ENCODE data around the gene RASA3.

RASA3 gene

DNA sequence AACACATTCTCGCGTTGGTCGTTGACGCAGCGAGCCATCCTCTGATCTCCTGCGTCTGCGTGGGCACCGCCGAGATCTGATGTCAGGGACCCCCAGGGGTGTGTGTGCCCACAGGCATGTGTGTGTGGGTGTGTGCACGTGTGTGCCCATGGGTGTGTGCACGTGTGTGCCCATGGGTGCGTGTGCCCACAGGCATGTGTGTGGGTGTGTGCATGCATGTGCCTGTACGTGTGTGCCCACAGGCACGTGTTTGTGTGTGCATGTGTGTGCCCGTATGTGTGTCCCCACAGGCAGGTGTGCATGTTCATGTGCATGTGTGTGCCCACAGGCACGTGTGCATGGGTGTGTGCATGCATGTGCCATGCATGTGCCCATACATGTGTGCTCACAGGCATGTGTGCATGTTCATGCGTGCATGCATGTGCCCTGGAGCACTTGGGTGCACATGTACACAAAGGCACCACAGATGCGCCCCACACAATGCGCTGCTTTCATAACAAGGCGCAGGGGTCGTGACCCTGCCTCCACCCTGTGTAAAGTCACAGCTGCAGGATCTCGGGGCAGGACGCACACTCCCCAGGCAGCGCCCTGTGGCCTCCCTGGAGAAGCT, 77.5 kb downstream of the RASA3 start:
- no peak for DNase-seq (ENCODE audit: low read depth, low spot score)

DNA sequence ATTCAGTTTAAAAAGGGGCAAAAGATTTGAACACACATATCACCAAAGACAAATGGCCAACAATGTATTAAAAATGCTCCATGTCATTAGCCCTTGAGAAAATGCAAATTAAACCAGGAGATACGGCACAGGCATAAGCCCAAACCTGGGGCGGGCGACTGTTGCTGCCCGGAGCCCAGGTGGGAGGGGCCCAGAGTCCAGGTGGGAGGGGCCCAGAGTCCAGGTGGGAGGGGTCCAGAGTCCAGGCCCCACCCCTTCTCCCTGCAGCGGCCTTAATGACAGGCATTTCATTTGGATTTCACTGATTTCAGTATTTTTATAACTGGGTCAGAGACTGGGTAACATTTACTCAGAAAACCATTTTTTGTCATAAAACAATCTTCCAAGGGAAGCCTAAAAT, 78.2 kb downstream of the RASA3 start:
- DNase-seq (ENCODE audit: low read depth, low spot score), result no peak

DNA sequence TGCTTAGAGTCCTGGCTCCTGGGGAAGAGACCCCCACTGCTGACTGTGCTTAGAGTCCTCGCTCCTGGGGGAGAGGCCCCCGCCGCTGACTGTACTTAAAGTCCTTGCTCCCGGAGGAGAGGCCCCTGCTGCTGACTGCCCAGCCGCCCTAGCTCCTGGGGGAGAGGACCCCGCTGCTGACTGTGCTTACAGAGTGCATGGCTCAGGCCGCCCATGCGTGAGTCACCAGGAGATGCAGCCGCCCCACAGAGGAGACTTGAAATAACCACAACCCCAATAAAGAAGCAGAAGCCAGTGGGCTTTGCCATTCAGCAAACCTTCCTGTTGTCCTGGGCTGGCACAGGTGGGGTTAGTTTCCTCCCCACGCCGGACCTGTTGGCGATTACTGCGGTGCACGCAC, 79.4 kb downstream of the RASA3 start:
- DNase-seq (ENCODE audit: low read depth, low spot score), result no peak

DNA sequence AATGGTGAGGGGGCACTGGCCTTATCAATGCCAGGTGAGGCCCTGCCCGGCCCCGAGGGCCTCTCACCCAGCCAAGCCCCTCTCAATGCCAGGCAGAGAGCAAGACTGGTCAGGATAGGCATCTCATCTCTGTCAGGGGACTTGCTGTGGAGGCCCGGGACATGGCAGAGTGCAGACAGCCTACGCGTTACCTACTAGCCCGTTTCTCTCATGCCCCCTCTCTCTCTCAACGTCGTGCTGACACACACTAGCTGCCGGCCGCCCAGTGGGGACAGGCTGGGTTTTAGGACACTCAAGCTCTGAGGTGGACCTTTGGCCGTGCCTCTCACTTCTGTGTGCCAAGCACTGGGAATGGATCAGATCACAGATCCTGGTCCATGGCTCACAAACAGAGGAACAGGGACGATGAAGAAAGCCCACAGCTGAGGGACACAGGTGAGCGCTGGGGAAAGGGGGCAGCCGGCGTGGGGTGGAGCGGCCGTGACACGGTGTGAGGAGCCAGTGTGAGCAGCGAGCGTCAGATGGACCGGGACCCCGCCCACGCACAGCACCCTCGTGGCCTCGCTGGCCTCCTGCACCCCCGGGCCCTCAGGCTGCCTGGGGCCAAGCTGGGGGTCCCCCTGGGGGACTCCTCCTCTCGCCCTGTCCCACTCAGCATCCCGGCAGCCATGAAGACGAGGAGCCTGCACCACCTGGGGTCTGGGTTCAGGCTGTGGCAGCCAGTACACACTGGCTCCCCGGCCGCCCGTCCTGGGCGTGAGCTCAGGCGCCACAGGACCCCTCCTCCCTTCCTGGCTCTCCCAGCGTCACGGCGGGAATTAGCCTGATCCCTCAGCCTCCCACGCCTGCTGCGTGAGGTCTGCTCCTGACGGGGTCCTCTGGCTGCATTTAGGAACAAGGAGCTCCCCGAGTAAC, 81.6 kb downstream of the RASA3 start:
- no peak for DNase-seq (ENCODE audit: low read depth, low spot score)

DNA sequence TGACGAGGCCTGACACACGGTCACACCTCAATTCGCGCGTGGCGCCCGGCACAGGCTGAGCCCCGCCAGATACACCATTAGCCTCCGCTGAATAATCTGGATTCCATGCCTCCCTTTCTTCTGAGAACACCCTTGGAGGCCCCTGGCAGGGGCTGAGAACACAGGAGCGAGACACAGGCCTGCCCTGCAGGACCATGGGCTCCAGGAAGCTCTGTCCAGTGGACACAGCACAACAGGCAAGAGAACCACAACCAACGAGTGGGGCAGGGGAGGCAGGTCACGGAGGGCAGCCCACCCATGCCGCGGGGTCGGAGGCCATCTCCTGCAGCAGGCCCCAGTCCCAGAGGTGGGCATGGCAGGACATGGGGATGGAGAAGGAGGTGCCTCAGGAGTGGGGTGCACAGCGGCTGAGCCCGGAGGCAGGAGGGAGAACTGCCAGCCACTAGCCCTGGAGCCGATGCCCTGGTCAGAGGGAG, 82.8 kb downstream of the RASA3 start:
- no peak for DNase-seq (ENCODE audit: low read depth, low spot score)

DNA sequence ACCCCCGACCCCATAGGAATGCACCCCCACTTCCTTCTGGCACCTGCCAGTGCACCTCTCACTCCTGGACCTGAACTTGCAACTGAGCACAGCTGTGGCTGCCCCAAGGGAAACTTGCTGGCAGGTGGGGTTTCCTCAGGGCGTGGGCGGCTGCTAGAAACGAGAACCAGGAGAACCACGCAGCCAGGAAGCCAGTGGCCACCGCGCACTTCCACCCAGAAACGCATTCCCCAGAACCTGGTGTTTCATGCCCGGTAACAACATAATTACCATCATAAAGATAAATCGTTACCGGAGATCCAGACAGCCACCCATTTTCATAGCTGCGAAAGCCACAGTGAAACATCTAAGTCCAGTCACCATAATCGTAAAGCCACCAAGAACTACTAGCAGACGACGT, 83.4 kb downstream of the RASA3 start:
- DNase-seq (ENCODE audit: low read depth, low spot score), result no peak

DNA sequence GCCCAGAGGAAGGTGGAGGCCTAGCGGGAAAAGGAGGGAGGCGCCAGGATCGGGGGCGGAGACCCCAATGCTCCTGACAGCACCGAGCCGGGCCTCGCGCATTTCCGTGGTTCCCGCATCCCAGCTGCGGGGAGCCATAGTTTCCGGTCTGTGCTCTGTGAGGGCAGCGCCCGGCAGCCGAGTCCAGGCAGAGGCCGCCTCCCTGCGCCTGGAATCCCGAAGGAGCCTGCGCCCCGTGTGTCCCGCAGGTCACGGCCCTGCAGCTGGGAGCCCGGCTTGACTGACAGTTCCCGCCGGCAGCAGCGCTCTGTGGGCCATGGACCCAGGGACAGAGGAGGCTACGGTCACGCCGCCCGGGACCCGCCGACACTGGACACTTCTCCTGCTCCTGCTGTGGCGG, 84.0 kb downstream of the RASA3 start:
- DNase-seq (ENCODE audit: low read depth, low spot score), result no peak

DNA sequence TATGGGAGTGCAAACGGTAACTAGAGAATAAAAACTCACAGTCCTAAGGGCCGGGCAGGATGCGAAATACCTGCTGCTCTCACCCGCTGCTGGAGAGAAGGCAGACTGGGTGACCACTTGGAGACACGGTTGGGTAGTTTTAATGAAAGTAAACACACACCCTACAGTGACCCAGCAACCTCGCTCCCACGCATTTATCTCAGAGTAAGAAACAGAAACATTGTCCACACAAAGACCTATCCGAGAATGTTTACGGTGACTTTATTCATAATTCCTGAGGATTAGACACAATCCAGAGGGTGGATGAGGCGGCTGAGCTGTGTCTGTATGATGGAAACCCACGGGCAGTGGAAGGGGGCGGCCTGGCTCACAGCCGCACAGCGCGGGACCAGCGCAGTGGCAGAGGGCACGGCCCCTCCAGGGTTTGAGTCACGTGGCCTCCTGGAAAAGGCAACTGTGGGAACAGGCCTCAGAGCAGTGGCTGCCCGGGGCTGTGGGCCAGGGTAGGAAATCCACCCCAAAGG, 85.0 kb downstream of the RASA3 start:
- no peak for DNase-seq (ENCODE audit: low read depth, low spot score)

DNA sequence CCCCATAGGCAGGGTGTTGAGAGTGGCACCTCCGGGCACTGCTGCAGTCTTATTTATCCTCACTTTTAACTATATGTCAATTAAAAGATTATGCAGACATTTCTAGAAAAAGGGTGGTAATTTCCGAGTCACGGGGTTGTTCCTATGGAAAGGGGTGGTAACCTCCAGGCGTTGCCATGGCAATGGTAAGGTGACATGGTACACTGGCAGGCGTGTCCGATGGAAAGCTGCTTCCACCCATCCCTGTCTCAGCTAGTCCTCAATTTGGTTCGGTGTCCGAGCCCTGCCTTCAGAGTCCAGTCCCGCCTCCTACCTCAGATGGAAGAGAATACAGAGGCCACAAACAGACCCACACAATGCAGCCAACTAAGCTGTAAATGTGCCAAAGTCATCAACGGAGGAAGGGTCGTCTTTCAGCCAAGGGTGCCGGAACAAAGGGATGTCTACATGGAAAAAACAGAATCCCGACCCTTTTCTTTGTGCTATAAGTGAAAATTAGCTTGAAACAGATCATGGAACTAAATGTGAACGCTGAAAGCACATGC, 85.9 kb downstream of the RASA3 start:
- no peak for DNase-seq (ENCODE audit: low read depth, low spot score)

DNA sequence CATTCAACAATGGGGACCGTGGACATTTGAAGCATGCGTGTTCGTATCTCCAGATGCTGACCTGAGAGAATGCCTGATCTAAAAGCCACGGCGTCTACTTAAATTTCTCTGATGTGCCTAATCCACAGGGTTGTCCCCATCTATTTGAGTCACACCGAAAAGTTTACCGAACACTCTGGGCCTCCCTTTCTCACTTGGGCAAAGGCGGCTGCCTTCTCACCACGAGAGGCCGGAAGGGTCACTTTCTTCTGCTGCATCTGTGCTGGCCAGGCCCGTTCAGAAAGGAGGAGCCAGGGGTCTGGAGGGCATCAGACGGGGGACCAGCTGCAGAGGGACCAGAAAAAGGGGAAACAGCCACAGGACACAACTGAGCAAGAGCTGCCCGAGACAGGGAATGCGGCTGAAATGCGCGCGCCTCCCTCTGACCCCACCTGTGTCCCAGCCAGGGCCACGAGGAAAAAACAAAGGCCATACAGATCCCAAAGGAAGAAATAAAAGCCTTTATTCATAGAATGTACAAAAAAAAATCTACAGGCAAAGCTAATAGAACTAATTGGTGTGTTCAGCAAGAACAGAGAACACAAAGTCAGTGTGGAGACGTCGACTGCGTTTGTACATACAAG, 87.2 kb downstream of the RASA3 start:
- no peak for DNase-seq (ENCODE audit: low read depth, low spot score)

DNA sequence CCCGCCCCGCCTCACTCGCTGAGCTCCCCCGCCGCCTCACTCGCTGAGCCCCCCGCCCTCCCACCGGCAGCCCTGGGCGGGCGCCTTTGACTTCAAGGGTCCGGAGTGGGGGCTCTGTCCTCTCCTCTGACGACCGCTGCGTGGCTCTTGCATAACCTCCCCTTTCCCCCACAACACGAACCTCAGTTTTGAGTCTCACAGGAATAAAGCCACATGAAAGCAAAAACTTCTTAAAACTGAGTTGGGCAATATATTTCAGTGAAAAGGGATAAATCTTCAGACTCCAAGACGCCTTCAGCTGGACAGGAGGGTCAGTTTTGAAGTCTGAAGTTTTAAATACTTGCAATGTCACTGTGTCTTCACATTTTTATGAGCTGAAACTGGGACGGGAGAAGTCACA, 87.9 kb downstream of the RASA3 start:
- DNase-seq (ENCODE audit: low read depth, low spot score), result no peak

DNA sequence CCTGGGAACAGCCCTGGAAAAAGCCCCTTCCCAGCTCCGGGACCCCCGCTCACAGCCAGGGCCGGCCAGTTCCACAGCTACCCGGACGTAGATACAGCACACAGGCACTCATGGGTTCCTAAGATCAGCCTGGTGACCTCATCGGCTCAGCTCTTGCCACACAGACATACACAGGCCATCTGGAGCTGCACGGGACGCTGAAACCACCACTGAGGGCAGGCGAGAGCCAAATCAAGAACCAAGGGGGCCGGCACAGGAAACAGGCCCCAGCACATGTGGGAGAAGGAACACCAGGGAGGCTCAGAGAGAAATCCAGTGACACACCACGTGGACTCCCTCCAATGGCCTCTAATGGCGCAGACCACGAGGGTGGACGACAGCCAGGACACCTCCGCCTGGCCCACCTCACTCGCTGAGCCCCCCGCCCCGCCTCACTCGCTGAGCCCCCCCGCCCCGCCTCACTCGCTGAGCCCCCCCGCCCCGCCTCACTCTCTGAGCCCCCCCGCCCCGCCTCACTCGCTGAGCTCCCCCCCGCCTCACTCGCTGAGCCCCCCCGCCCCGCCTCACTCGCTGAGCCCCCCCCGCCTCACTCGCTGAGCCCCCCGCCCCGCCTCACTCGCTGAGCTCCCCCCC, 88.9 kb downstream of the RASA3 start:
- no peak for DNase-seq (ENCODE audit: low read depth, low spot score)

DNA sequence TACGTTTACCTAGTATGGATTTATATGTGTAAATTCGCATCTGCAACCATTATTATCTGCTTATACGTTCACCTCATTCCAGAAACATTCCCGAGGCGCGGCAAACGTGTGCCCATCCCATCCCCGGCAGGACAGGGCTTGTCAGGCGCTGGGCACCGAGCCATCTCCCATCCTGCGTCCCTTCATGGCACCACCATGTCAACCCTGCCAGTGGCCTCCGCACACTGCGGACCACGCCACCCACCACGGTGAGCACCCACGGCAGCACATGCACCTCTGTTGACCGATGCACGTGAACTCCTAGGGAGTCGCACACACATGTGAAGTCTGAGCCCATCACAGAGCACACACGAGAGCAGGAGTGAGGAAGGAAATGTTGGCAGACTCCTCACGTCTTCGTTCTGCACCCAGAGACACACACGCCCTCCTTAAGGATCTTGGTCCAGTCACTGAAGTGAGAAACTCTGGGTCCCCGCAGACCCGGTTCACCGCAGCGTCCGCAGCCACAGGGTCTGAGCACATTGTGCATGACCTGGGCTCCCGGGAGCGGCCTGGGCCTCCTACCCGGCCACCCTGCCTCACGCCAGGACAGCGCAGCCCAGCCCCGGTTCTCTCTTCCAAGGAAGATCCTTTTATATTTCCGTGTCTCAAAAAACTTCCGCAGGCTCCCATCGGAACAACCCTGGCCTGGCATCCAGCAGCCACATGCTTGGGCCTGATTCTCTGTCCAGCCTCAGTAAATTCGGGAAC, 90.2 kb downstream of the RASA3 start:
- DNase-seq (ENCODE audit: low read depth, low spot score), result no peak

DNA sequence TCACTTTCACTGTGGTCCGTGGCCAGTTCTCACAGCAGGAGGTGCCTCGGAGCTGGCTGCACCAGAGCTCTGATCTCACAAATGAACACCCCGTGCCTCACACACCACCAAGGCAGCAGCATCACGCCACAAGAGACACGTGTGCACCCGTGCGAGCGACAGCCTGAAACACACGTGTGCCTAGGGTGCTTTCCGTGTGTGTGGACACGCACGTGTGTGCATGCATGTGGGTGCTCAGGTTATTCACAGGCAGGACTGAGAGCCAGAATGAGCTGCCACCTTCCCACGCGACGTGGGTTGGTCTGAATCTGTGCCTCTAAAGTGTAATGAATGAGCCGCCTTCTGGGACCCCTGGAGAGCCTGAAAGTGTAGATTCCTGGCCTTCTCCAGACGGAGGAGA, 90.9 kb downstream of the RASA3 start:
- no peak for DNase-seq (ENCODE audit: low read depth, low spot score)

DNA sequence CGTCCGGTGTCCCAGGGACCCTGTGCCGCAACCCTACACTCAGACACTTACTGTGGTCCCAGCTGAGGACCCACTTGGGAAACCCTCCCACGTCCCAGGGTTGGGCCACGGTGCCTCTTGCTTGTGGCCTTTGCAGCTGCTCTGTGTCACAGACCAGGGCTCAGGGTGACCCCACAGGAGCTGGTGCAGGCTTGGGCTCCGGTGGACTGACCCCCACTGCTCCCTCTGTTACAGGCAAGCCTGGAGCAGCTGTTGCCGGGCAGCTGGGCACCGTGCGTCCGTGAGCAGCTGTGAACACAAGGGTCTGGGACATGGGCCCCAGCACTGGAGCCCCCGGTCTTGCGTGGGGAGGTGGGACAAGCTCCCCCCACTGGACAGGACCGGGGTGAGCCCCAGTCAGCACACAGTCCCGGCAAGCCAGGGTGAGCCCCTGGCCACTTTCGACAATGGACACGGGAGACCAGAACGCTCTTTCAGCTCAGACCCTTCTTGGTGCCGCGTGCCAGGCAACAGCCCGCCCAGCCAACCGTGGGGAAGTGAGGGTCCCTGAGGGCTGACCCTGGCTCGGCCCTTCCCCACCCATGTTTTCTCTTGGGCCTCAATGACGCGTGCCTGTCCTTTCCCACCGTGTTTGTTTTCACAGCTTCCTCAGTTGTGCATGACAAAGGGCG, 92.8 kb downstream of the RASA3 start:
- DNase-seq (ENCODE audit: low read depth, low spot score), result no peak

DNA sequence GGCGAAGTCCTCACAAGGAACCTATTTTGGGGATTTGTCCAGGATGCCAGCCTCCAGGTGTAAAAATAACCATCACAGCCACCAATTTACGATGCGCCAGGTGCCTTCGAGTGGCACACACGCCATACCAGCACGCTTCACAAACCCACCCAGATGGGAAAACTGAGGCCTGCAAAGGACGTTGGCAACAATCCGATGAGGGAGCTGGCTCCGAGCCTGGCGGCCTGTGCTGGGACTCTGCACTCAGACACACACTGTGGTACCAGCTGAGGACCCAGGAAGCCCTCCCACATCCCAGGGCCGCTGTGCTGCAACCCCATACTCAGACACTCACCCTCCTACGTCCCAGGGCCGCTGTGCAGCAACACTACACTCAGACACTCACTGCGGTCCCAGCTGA, 93.5 kb downstream of the RASA3 start:
- no peak for DNase-seq (ENCODE audit: low read depth, low spot score)

DNA sequence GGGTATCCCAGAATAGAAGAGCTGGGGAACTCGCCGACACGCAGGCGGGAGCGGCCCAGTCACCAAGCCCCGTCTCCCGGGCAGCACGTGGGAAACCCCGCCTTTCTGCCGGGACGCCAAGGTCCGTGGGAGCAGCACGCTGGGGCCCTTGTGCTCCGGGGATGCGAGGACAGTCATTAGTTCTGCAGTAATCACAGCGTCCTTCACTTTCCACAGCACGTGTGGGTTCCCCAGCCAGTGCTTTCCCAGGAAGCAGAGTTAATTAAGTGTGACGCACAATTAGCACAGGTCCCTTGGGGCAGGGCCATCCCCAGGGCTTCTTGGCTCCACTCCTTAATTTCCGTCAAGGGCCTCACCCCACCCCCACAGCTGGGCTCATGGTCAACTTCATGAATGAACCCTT, 94.2 kb downstream of the RASA3 start:
- DNase-seq (ENCODE audit: low read depth, low spot score), result no peak

DNA sequence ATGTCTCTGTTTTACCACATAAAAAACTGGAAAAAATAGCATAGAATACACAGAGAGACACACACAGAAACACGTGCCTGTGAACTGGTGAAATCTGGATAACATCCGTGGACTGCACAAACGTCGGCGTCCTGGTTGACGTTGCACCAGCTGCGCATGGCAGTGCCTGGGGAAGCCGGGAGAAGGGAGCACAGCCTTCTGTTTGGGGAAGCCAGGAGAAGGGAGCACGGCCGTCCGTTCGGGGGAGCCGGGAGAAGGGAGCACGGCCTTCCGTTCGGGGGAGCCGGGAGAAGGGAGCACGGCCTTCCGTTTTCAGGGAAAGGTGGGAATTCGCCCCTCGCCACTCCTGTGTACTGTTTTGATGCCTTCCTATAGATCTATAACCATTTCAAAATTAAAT, 94.7 kb downstream of the RASA3 start:
- DNase-seq (ENCODE audit: low read depth, low spot score), result no peak

DNA sequence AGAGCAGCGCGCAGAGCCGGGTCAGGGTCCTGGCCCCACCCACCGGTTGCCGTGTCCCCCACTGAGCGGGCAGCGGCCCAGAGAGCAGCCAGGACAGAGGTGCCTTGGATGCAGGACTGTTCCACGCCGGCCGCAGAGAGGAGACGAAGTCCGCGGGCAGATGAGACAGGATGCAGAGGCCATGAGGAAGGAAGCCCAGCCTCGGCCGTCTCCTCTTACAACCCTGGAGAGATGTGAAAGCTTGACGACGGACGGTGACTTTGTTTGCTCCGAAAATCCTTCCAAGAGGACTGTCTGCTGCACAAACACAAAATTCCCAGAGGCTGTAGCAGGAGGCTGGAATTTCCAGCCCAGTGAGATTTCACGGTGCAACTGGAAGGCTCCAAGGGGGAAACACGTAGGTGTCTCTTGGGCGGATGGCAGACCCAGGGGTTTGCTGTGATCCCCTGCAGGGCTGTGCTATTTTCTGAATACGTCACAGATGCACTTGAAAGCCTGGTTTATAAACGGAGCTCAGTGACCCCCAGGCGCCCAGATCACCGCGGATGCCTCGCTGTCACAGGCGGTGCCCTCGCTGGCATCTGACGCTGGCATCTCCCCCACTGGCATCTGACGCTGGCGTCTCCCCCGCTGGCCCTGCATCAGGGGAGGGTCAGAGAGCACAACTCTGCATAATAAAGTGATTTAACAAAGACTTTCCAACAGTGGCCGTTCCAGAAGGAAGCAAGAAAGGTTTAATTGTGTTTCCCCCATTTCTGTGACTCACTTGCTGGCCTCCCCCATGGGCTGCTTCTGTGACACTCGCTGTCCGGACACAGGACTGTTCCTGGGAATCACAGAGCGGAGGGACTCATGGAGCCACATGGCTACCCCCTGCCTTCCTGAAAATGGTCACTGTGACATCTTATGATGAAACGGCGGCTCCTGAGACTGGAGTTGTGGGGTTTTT, 96.6 kb downstream of the RASA3 start:
- no peak for DNase-seq (ENCODE audit: low read depth, low spot score)

All from iPS DF 19.7 (cell line).